ENCODE results near the gene RNF38. TPM values are rescaled to one million over a fixed set of nuclear protein-coding genes. Genes with fewer than 3 reads are reported as not detected.
"Not testable (repeated sequence)": the region's sequence is repeated elsewhere in the genome, so short reads cannot be mapped to it uniquely, and the experiment has no call there.

Gene RNF38
- total RNA-seq, 1 experiment from 2014 or later: 13.5 TPM

GRCh38 chr9:36407122-36407723 lies 7.2 kb upstream of the RNF38 start:
- peak; percentile 41 for DNase-seq (ENCODE audit: low read depth)

DNA sequence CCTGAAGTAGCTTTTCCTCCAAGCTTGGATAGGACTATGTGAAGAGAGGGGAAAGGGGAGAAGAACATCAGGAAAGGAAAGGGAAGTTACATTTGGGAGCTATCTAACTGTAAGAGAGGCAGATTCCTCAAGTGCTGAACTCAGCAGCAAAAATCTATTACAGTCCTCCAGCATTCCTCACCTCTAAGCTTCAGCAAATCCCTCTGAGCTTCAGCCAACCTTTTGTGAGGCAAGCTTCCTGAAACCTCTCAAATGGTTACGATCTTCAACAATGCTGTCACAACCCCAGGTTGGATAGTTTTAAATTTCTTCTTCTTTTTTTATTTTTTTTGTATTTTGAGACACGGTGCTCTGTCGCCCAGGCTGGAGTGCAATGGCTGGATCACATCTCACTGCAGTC lies 2.5 kb upstream of the RNF38 start:
- DNase-seq (ENCODE audit: low read depth): no peak

DNA sequence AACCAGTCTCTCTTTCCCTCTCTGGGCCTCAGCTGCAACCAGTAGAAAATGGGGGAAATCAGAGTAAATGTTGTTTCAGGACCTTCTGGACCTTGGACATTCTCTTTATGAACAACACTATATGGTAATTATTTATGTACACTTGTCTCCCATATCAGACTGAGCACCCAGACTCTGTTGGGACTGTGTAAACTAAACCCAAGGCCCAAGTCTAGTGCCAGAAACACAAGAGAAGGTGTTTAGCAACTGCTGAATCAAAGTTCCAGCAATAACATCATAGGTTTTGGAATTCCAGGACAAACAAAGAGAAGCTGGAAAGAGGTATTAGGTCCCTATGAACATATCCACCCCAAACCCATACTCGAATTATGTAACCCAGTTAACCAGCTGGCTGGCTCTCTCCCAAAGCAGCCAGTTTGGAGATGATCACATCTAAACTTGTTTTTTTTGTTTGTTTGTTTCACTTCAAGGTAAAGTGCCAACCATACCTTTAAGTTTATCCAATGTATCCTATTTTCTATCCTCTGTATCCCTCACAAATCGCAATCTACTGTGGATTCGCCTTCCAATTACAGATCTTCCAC lies 1.9 kb upstream of the RNF38 start:
- DNase-seq (ENCODE audit: low read depth): no peak

GRCh38 chr9:36401164-36401740 lies 1.2 kb upstream of the RNF38 start:
- no peak for DNase-seq (ENCODE audit: low read depth)

DNA sequence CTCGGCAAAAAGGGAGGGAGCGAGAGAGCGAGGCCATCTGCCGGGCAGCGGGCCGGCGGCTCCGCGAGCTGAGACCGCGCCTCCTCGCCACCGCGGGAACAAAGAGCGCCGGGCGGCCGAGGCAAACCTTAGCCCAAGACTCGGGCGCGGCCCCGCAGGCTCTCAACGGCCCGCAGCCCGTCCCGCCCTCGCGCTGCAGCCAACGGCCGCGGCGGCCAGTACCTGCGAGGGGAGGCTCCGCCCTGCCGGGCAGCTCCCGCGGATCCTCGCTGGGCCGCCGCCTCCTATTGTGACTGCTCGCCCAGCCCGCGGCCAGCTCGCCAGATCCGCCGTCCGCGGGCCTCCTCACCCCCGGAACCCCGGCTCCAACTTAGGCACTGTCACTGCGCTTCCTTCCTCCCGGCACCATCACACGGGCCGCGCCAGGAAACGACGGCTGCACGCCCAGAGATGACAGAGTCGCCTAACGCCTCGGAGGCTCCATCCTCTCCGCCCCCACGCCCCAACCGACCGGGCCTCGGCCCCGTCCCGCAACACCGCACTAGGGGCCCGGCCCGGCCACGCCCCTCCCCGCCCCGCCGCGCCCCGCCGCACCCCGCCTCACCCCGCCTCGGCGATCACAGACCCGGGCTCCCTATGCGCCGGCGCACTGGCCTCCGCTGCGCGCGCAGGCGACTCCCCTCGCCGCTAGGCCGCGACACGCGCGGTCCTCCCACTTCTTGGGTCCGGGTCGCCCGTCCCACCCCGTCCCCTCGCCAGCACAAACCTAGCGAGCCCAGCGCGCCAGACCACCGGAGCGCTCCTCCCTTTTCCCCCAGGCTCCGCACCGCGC lies 479 bp upstream of the RNF38 start:
- DNase-seq (ENCODE audit: low read depth): peak; percentile 80

DNA sequence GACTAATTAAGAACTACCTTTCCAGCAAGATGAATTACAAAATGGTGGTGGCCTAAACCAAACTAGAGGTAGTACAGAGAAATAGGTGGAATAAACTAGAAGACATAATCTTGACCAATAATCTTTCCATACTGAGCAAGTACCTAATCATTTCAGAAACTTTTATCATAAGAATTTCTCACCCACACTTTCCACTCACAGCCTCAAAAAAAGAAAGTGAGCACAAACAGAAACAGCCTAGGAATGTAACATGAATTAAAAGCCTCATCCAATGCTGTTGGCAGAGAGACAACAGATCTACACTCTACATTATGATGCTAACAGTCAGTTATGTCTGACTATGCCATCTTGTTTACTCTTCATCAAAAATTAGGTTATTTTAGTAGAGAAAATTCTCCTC lies 1.3 kb downstream of the RNF38 start:
- DNase-seq (ENCODE audit: low read depth): peak; percentile 46

DNA sequence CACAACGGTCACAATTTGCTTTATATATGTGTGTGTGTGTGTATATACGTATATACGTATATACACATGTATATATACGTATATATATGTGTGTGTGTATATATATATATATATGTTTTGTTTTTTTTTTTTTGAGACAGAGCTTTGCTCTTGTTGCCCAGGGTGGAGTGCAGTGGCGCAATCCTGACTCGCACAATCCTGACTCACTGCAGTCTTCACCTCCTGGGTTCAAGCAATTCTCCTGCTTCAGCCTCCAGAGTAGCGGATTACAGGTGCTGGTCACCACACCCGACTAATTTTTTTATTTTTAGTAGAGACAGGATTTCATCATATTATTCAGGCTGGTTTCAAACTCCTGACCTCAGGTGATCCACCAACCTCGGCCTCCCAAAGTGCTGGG lies 3.1 kb downstream of the RNF38 start:
- no peak for DNase-seq (ENCODE audit: low read depth)

- peak; percentile 46 for DNase-seq (ENCODE audit: low read depth)
Measured at GRCh38 chr9:36392489-36392888, 7.6 kb downstream of the RNF38 start.

GRCh38 chr9:36389590-36389989 lies 10.5 kb downstream of the RNF38 start:
- no peak for DNase-seq (ENCODE audit: low read depth)

DNA sequence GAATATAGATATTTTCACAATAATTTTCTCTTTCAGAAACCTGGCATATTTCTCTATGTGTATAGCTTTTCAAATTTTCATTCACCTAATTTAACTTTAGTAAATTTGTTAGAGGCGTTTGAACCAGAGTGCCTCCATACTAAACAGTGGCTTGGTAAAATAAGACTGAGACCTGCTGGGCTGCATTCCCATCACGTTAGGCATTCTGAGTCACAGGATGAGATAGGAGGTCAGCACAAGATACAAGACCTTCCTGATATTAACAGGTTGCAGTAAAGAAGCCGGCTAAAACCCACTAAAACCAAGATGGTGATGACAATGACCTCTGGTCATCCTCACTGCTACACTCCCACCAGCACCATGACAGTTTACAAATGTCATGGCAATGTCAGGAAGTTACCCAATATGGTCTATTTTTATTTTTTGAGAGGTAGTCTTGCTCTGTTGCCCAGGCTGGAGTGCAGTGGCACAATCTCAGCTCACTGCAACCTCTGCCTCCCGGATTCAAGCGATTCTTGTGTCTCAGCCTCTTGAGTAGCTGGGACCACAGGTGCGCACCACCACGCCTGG lies 13.6 kb downstream of the RNF38 start:
- DNase-seq (ENCODE audit: low read depth): not testable (repeated sequence)

- no peak for DNase-seq (ENCODE audit: low read depth)
Measured at GRCh38 chr9:36382484-36382883, 17.6 kb downstream of the RNF38 start.

DNA sequence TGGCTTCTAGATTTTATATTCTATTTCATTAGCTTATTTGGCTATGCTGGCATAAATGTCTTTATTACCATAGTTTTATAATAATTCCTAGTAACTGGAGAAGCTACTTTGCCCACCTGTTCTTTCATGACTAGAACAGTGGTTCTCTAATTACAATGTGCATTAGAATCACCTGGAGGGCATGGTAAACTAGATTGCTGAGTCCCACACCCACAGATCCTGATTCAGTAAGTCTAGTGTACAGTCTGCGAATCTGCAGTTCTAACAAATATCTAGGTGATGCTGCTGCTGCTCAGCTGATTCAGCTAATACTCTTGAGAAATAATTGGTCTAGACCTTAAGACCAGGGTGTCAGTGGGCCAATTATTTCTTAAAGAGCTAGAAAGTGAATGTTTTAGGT lies 35.5 kb downstream of the RNF38 start:
- no peak for DNase-seq (ENCODE audit: low read depth)

DNA sequence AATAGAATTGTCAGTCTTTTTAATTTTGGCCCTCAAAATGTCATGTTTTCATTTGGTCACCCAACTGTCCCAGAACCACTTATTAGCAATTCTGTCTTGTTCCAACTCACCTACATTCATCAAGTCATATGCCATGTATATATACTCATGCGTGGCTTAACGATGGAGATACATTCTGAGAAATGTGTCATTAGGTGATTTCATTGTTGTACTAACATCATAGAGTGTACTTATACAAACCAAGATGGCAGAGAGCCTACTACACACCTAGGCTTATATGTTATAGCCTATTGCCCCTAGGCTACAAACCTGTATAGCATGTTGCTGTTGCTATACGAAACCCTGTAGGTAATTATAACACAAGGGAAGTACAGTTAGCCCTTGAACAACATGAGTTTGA lies 36.6 kb downstream of the RNF38 start:
- no peak for DNase-seq (ENCODE audit: low read depth)

DNA sequence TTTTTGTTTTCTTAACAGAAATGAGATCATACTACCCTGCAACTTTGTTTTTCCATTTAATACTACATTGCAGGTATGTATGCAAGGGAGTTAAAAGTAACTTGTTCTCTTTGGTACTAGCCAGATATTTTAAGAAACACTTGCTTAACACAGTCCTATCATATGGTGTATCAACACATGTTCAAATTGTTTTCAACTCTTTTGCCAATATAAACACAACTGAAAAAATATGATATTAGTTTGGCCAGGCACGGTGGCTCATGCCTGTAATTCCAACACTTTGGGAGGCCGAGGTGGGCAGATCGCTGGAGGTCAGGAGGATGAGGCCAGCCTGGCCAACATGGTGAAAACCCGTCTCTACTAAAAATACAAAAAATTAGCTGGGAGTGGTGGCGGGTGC lies 41.6 kb downstream of the RNF38 start:
- peak; percentile 14 for DNase-seq (ENCODE audit: low read depth)

DNA sequence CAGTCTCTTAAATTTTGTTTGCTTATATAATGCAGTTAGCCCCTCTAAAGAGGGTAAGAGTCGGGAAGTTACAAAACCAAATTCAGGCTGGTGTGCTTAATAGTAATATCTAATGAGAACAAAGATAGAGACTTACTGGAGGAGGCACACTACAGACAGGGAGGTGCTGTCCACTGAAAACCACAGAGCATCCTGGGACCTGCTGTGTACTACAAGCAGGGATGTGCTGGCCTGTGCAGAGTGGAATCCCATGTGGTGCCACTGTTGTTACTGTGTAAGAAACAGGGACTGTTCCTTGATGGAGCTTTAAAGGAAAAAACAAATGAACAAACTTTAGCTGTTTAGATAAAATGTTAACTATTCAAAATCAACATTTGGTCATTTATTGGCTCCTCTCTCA lies 42.4 kb downstream of the RNF38 start:
- no peak for DNase-seq (ENCODE audit: low read depth)

DNA sequence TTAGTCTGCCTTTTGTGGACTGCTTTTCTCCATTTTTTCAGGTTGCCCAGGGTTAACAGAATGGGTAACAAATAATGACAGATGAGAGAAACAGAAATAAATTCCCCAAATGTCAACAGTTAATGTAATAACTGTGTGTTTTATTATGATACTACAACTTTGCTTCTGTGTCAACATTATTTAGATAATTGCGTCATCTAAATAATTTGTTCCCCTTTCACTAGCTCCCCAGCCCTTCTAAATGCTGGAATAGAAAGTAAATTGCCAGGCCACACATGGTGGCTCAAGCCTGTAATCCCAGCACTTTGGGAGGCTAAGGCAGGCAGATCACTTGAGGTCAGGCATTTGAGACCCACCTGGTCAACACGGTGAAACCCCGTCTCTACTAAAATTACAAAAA lies 53.5 kb downstream of the RNF38 start:
- no peak for DNase-seq (ENCODE audit: low read depth)

- no peak for DNase-seq (ENCODE audit: low read depth)
Measured at GRCh38 chr9:36345103-36345846, 54.8 kb downstream of the RNF38 start.

- DNase-seq (ENCODE audit: low read depth): no peak
Measured at GRCh38 chr9:36341936-36342577, 58.0 kb downstream of the RNF38 start.

- no peak for DNase-seq (ENCODE audit: low read depth)
Measured at GRCh38 chr9:36337865-36338264, 62.2 kb downstream of the RNF38 start.

- DNase-seq (ENCODE audit: low read depth): peak; percentile 16
Measured at GRCh38 chr9:36337002-36337401, 63.1 kb downstream of the RNF38 start.

Data from LHCN-M2 (cell line).